HepG2 (cell line): ENCODE measurements around the gene COX4I2. TPM values are rescaled to one million over a fixed set of nuclear protein-coding genes. Genes with fewer than 3 reads are reported as not detected.
A peak's percentile ranks its signal among the peaks of the same experiment; 100 is the strongest.

Source experiments
- ATAC-seq: fragments of 200-7000 bp; cut with Tn5 transposase; 3 replicates; pipeline ENCODE4 v1.9.1; 2020; ENCODE audit warnings: mild to moderate bottlenecking, moderate library complexity
- BruUV-seq: library from RNA; stranded (reverse); fragments of 400-500 nt; replicated peaks from 2 replicates; lab custom pipeline; 2021; lab: Mats Ljungman, UMichigan
- CTCF ChIA-PET: fragments of 300-600 bp; formaldehyde crosslinking; extraction: SDS; loops from one replicate; lab custom pipeline; 2021; ENCODE audit warnings: low total read pairs, inconsistent platforms, low intra/inter-chr PET ratio; lab: Yijun Ruan, JAX
- POLR2A ChIA-PET: fragments of 350-600 bp; sonication (Branson Sonifier 250); formaldehyde crosslinking; loops from one replicate; lab custom pipeline; 2020; ENCODE audit warnings: antibody characterized with exemption, inconsistent platforms; lab: Yijun Ruan, JAX
- DNase-seq: peaks from one replicate; pipeline ENCODE4 v3.0.0-alpha.2; 2015; ENCODE audit warnings: low spot score
- FAIRE-seq: peaks from 3 replicates; lab custom pipeline; 2011; peaks lifted over from hg19 to GRCh38; lab: Jason Lieb, UNC
- H2AFZ ChIP-seq: one replicate; pipeline ENCODE4 v1.6.1; 2011; ENCODE audit warnings: low read length, inconsistent platforms
- H3K27ac ChIP-seq: fragments of 300-600 bp; 3 replicates; pipeline ENCODE4 v1.8.0; 2011; ENCODE audit warnings: mixed run types, mild to moderate bottlenecking, mixed read lengths, low read length, inconsistent platforms; ENCODE audit not compliant: insufficient read depth; ENCODE audit errors: extremely low read length
- H3K27me3 ChIP-seq, 2 experiments: fragments of 200-600 bp in 1 of 2; 2 replicates in 1 of 2; 3 replicates in 1 of 2; pipeline versions ENCODE4 v1.6.0 to v1.8.0; 2011; ENCODE audit warnings: low read length in 2 of 2, mild to moderate bottlenecking in 2 of 2, moderate library complexity in 2 of 2, inconsistent platforms in 1 of 2; ENCODE audit not compliant: insufficient read depth in 2 of 2, control insufficient read depth in 1 of 2
- H3K36me3 ChIP-seq, 2 experiments: fragments of 200-600 bp in 1 of 2; replicated peaks in 1 of 2; 2 replicates in 1 of 2; 3 replicates in 1 of 2; pipeline versions ENCODE4 v1.5.1 to v1.8.0; 2011; ENCODE audit warnings: low read length in 2 of 2, inconsistent platforms in 1 of 2; ENCODE audit not compliant: insufficient read depth in 2 of 2, control insufficient read depth in 1 of 2
- H3K4me1 ChIP-seq: 2 replicates; pipeline ENCODE4 v1.5.1; 2012; ENCODE audit warnings: low read length, inconsistent platforms; ENCODE audit not compliant: insufficient read depth
- H3K4me2 ChIP-seq: 2 replicates; pipeline ENCODE4 v1.6.0; 2011; ENCODE audit warnings: low read depth, low read length, inconsistent platforms
- H3K4me3 ChIP-seq, 3 experiments: fragments of 200-600 bp in 1 of 3; sonication (generic), shearing (Covaris generic) in 1 of 3; replicated peaks in 1 of 3; 2 replicates each; pipeline ENCODE4 v1.5.1; 2011 to 2016; ENCODE audit warnings: low read length in 3 of 3, inconsistent platforms in 2 of 3, low read depth in 2 of 3, mild to moderate bottlenecking in 2 of 3, control low read depth in 1 of 3, mixed read lengths in 1 of 3; ENCODE audit not compliant: insufficient read depth in 1 of 3
- H3K79me2 ChIP-seq: one replicate; pipeline ENCODE4 v1.6.1; 2011; ENCODE audit warnings: low read length, inconsistent platforms; ENCODE audit not compliant: insufficient read depth
- H3K9ac ChIP-seq: 2 replicates; pipeline ENCODE4 v1.6.0; 2011; ENCODE audit warnings: mild to moderate bottlenecking, low read depth, low read length, inconsistent platforms; ENCODE audit not compliant: insufficient read depth
- H3K9me3 ChIP-seq: 2 replicates; pipeline ENCODE4 v1.5.1; 2012; ENCODE audit warnings: mild to moderate bottlenecking, low read length
- H4K20me1 ChIP-seq: 2 replicates; pipeline ENCODE4 v1.6.0; 2011; ENCODE audit warnings: inconsistent platforms, mild to moderate bottlenecking, low read length, moderate library complexity; ENCODE audit not compliant: insufficient read depth
- CCAR2 ChIP-seq: fragments of 200-400 bp; formaldehyde crosslinking; optimal IDR thresholded peaks from 2 replicates; pipeline ENCODE3; 2018; ENCODE audit warnings: low read depth, mild to moderate bottlenecking, low read length, moderate library complexity
- CENPT ChIP-seq: sonication (generic); formaldehyde crosslinking; IDR thresholded peaks from 2 replicates; pipeline ENCODE4 v1.8.0; 2022; ENCODE audit warnings: low read depth, mild to moderate bottlenecking, moderate library complexity, missing genetic modification reagents
- DPF2 ChIP-seq: sonication (generic); formaldehyde crosslinking; IDR thresholded peaks from 2 replicates; pipeline ENCODE4 v1.4.0; 2020; ENCODE audit warnings: mild to moderate bottlenecking, low read depth, missing genetic modification reagents, borderline replicate concordance
- HNF4G ChIP-seq, 2 experiments: sonication (generic) in 1 of 2; formaldehyde crosslinking in 1 of 2; IDR thresholded peaks; 2 replicates each; pipeline versions ENCODE4 v1.4.0 to v1.6.1; 2011 to 2020; ENCODE audit warnings: borderline replicate concordance in 2 of 2, low read depth in 2 of 2, mild to moderate bottlenecking in 2 of 2, low read length in 1 of 2, missing genetic modification reagents in 1 of 2, moderate library complexity in 1 of 2
- JUNB ChIP-seq: sonication (generic); formaldehyde crosslinking; IDR thresholded peaks from 2 replicates; pipeline ENCODE4 v1.8.0; 2022; ENCODE audit warnings: missing genetic modification reagents, mild to moderate bottlenecking, borderline replicate concordance
- KAT2B ChIP-seq: fragments of 150-350 bp; IDR thresholded peaks from 2 replicates; pipeline ENCODE4 v1.6.1; 2014; ENCODE audit warnings: low read depth, low read length, borderline replicate concordance
- KDM5B ChIP-seq: sonication (generic); formaldehyde crosslinking; IDR thresholded peaks from 2 replicates; pipeline ENCODE4 v1.4.0; 2020; ENCODE audit warnings: missing genetic modification reagents, mild to moderate bottlenecking, borderline replicate concordance
- NONO ChIP-seq, 2 experiments: fragments of 450-650 bp in 1 of 2; sonication (generic) in 1 of 2; formaldehyde crosslinking in 1 of 2; IDR thresholded peaks in 1 of 2; conservative IDR thresholded peaks in 1 of 2; 2 replicates each; pipeline versions ENCODE4 v1.6.1 to v1.8.0; 2017 to 2022; ENCODE audit warnings: mild to moderate bottlenecking in 1 of 2, missing genetic modification reagents in 1 of 2, moderate library complexity in 1 of 2
- PHF20 ChIP-seq: sonication (generic); formaldehyde crosslinking; IDR thresholded peaks from 2 replicates; pipeline ENCODE4 v1.5.0; 2020; ENCODE audit warnings: mild to moderate bottlenecking, missing genetic modification reagents
- PHF8 ChIP-seq: sonication (generic); formaldehyde crosslinking; IDR thresholded peaks from 2 replicates; pipeline ENCODE4 v1.5.0; 2020; ENCODE audit warnings: missing genetic modification reagents
- PLSCR1 ChIP-seq: sonication (generic); formaldehyde crosslinking; IDR thresholded peaks from 2 replicates; pipeline ENCODE4 v1.5.0; 2020; ENCODE audit warnings: missing genetic modification reagents, mild to moderate bottlenecking, borderline replicate concordance
- POLR2G ChIP-seq: fragments of 200-400 bp; formaldehyde crosslinking; IDR thresholded peaks from 2 replicates; pipeline ENCODE4 v1.6.1; 2018; ENCODE audit warnings: mild to moderate bottlenecking, low read depth, low read length, moderate library complexity
- RBM22 ChIP-seq: fragments of 200-400 bp; formaldehyde crosslinking; optimal IDR thresholded peaks from 2 replicates; pipeline ENCODE3; 2017; ENCODE audit warnings: mild to moderate bottlenecking, low read length, moderate library complexity
- REPIN1 ChIP-seq: sonication (generic); formaldehyde crosslinking; IDR thresholded peaks from 2 replicates; pipeline ENCODE4 v1.8.0; 2022; ENCODE audit warnings: missing genetic modification reagents, low read depth, mild to moderate bottlenecking, borderline replicate concordance
- SOX13 ChIP-seq, 3 experiments: fragments of 450-650 bp in 1 of 3; sonication (generic) in 1 of 3; formaldehyde crosslinking in 1 of 3; IDR thresholded peaks in 2 of 3; conservative IDR thresholded peaks in 1 of 3; 2 replicates each; pipeline versions ENCODE4 v1.5.0 to v1.6.1; 2016 to 2020; ENCODE audit warnings: antibody characterized with exemption in 1 of 3, mild to moderate bottlenecking in 1 of 3, missing compliant biosample characterization in 1 of 3, missing genetic modification reagents in 1 of 3, moderate library complexity in 1 of 3
- YEATS4 ChIP-seq: sonication (generic); formaldehyde crosslinking; IDR thresholded peaks from 2 replicates; pipeline ENCODE4 v1.4.0; 2020; ENCODE audit warnings: missing genetic modification reagents, borderline replicate concordance
- ZNF10 ChIP-seq: sonication (generic); formaldehyde crosslinking; IDR thresholded peaks from 2 replicates; pipeline ENCODE4 v1.4.0; 2020; ENCODE audit warnings: mild to moderate bottlenecking, low read depth, missing genetic modification reagents, borderline replicate concordance
- ZNF260 ChIP-seq: sonication (generic); formaldehyde crosslinking; IDR thresholded peaks from 2 replicates; pipeline ENCODE4 v1.4.0; 2020; ENCODE audit warnings: missing genetic modification reagents, low read depth, mild to moderate bottlenecking, borderline replicate concordance
- ZNF30 ChIP-seq: sonication (generic); formaldehyde crosslinking; IDR thresholded peaks from 2 replicates; pipeline ENCODE4 v1.5.0; 2020; ENCODE audit warnings: mild to moderate bottlenecking, missing genetic modification reagents
- ZNF549 ChIP-seq: sonication (generic); formaldehyde crosslinking; IDR thresholded peaks from 2 replicates; pipeline ENCODE4 v1.5.0; 2020; ENCODE audit warnings: missing genetic modification reagents
- ZNF7 ChIP-seq: IDR thresholded peaks from 2 replicates; pipeline ENCODE4 v1.6.1; 2016; ENCODE audit warnings: missing biosample characterization, missing genetic modification reagents
- ZNF775 ChIP-seq: sonication (generic); formaldehyde crosslinking; IDR thresholded peaks from 2 replicates; pipeline ENCODE4 v1.4.0; 2020; ENCODE audit warnings: missing genetic modification reagents, mild to moderate bottlenecking, moderate library complexity, borderline replicate concordance
- ZNF780A ChIP-seq: sonication (generic); formaldehyde crosslinking; IDR thresholded peaks from 2 replicates; pipeline ENCODE4 v1.8.0; 2022; ENCODE audit warnings: mild to moderate bottlenecking, missing genetic modification reagents, moderate library complexity
- WGBS: methylation state at CpG from one replicate; pipeline ENCODE4 v1.1.6; 2017; ENCODE audit warnings: low lambda C conversion rate; 5-methylcytosine and 5-hydroxymethylcytosine counted together
- in situ Hi-C: cut with HindIII; loops from 2 replicates; pipeline ENCODE4 v1.10.0; 2017; ENCODE audit warnings: low pct_unique_long_range_greater_than_20kb; ENCODE audit not compliant: extremely low pct_ligation_motif_present
- intact Hi-C: fragments of 100-400 bp; cut with micrococcal nuclease; formaldehyde crosslinking; loops from one replicate; pipeline ENCODE4 v1.10.0; 2022; ENCODE audit not compliant: unreplicated experiment
- polyA plus RNA-seq, 8 experiments: library from polyadenylated mRNA; depleted of rRNA in 3 of 8; stranded (reverse) in 7 of 8; unstranded in 1 of 8; fragments of >200 nt; fragmentation: Illumina TruSeq in 4 of 8; extraction: Trizol in 4 of 8; gene quantifications; 2 replicates each; pipeline versions ENCODE4 v1.2.1 to v1.2.3, GENCODE V29; 2011 to 2016; ENCODE audit warnings: low read depth in 4 of 8, missing spikeins in 1 of 8, mixed read lengths in 1 of 8; ENCODE audit not compliant: insufficient read depth in 1 of 8
- total RNA-seq, 5 experiments: library from RNA; depleted of rRNA; stranded (reverse); fragments of >200 nt; fragmentation: Illumina TruSeq; extraction: Trizol; gene quantifications; 2 replicates each; pipeline ENCODE4 v1.2.3, GENCODE V29; 2016; ENCODE audit warnings: low read depth in 1 of 5
- TF ChIP-seq, protein P1 (sequence below): sonication (generic); formaldehyde crosslinking; IDR thresholded peaks from 2 replicates; pipeline ENCODE4 v1.5.0; 2020; ENCODE audit warnings: missing genetic modification reagents

The COX4I2 gene
- total and polyA plus RNA-seq, 2 of the 13 experiments (the other 11 are each of a cell fraction or from before 2014, with no cell fraction given), result 1.1 TPM; not detected in 1

GRCh38 chr20:31682927-31683326 is 45.2 kb downstream of the COX4I2 start:
- ATAC-seq (no peak), FAIRE-seq (no peak), DNase-seq (no peak)
- Histone ChIP-seq H3K4me3 (no peak overlapping the region), H3K9ac (no peak overlapping the region), H4K20me1 (peaks cover 45% of the 10 kb centered on the region), H2AFZ (no peak overlapping the region), H3K79me2 (peaks cover 91% of the 10 kb centered on the region), H3K9me3 (no peaks in the 10 kb centered on the region), H3K4me1 (peaks cover 93% of the 10 kb centered on the region), H3K4me2 (no peak overlapping the region), H3K36me3 (peaks cover 64 to 88% of the 10 kb centered on the region in 2 experiments), H3K27me3 (no peaks in the 10 kb centered on the region), H3K27ac (peak overlapping the region; percentile 7)
- CTCF ChIA-PET, result no interaction called here
- intact Hi-C loops (no loop called here), in situ Hi-C loops (no loop called here)
- 94% methylated on average over 2 of the region's 2 CpGs for WGBS
- POLR2A ChIA-PET, result interaction anchor here (2.7 to 20.7 kb wide), 4 partner anchors 14 to 31 kb away, joined by 22 to 643 read pairs (median 176); partner anchors contain the start of gene BCL2L1
- no TSS peak for BruUV-seq
- TF ChIP-seq PHF20 (CRISPR knock-in tag) (no peak), PHF8 (CRISPR knock-in tag) (no peak), ZNF775 (CRISPR knock-in tag) (no peak), KDM5B (CRISPR knock-in tag) (no peak), ZNF780A (CRISPR knock-in tag) (0 out of 2 replicates have a peak, but pooled peaks have one; percentile 37), REPIN1 (no peak), ZNF10 (CRISPR knock-in tag) (no peak), SOX13 (IDR thresholded peaks at IDR 0.05) (no peak), SOX13 (CRISPR knock-in tag; conservative IDR thresholded peaks at IDR 0.05 in 1 of 2, IDR thresholded peaks at IDR 0.05 in 1 of 2) (no peak), ZNF260 (no peak), CENPT (CRISPR knock-in tag) (no peak), RBM22 (peak; percentile 98), DPF2 (CRISPR knock-in tag) (no peak), NONO (IDR thresholded peaks at IDR 0.05) (no peak), NONO (CRISPR knock-in tag; conservative IDR thresholded peaks at IDR 0.05) (0 out of 2 replicates have a peak, but pooled peaks have one; percentile 17), PLSCR1 (CRISPR knock-in tag) (no peak), CCAR2 (no peak), JUNB (CRISPR knock-in tag) (peak; percentile 67), ZNF7 (CRISPR knock-in tag) (no peak), ZNF549 (CRISPR knock-in tag) (no peak), ZNF30 (CRISPR knock-in tag) (no peak), KAT2B (no peak), YEATS4 (no peak), POLR2G (no peak; the same call in 1 of the 2 replicates), HNF4G (IDR thresholded peaks at IDR 0.05; ENCODE audit: borderline replicate concordance, low read depth, low read length) (0 out of 2 replicates have a peak, but pooled peaks have one; percentile 3), HNF4G (CRISPR knock-in tag; IDR thresholded peaks at IDR 0.05; ENCODE audit: borderline replicate concordance, low read depth) (no peak)
- TF ChIP-seq, protein P1, sequence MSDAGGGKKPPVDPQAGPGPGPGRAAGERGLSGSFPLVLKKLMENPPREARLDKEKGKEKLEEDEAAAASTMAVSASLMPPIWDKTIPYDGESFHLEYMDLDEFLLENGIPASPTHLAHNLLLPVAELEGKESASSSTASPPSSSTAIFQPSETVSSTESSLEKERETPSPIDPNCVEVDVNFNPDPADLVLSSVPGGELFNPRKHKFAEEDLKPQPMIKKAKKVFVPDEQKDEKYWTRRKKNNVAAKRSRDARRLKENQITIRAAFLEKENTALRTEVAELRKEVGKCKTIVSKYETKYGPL (CRISPR knock-in tag), result no peak
